GM12878 (cell line): ENCODE data around the gene ASCC1.
A peak's percentile ranks its signal among the peaks of the same experiment; 100 is the strongest.

Source experiments
- GATAD2B ChIP-seq: fragments of 450-650 bp; conservative IDR thresholded peaks from 2 replicates; pipeline ENCODE4 v1.6.1; 2017; ENCODE audit warnings: low read depth, mild to moderate bottlenecking, moderate library complexity
- RAD21 ChIP-seq: IDR thresholded peaks from 2 replicates; pipeline ENCODE4 v1.6.1; 2011; ENCODE audit warnings: mild to moderate bottlenecking, low read depth, low read length, moderate library complexity; ENCODE audit not compliant: insufficient read depth
- SREBF2 ChIP-seq: IDR thresholded peaks from 2 replicates; pipeline ENCODE4 v1.6.1; 2012; ENCODE audit warnings: mild to moderate bottlenecking, low read length
- YBX1 ChIP-seq: fragments of 450-650 bp; IDR thresholded peaks from 2 replicates; pipeline ENCODE4 v1.6.1; 2016; ENCODE audit warnings: antibody characterized with exemption
- YY1 ChIP-seq: IDR thresholded peaks from 2 replicates; pipeline ENCODE4 v1.6.1; 2011; ENCODE audit warnings: low read depth, mild to moderate bottlenecking, low read length
- TF ChIP-seq, protein P1 (sequence below): fragments of 450-650 bp; IDR thresholded peaks from 2 replicates; pipeline ENCODE4 v1.6.1; 2016; ENCODE audit warnings: mild to moderate bottlenecking

DNA sequence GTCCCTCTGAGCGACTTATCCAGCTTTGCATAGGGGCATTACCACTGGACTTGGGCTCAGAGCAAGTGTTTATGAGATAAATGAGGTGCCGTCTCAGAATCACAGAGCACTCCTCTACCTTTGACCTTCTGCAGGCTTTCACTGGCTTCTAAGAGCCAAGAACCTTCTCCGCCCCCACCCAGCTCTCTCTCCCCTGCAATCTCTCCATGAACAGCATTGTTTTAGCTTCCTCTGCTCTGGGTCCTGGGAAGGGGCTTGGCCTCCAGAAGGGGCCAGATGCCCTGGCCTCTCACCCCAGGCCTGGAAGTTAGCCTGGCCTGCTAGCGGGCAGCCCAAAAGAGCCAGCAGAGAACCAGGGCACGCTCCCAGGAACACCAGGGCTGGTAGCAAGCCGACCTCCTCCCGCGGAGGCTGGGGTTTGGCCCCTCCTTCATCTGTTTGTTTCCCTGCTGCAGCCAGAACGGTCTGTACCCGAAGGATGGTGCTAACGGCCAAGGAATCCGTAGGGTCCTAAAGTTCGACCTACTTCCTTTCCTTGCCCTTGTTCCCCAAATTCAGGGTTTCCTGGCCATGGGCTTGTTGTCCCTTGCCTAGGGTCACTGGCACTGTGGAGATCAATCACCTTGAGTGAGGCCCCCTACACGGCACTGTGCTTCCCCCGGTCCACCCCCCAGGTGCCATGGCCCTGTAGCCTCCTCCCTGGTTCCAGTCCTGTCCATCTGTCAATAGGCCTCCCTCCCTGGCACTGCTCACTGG is 38.9 kb upstream of the ASCC1 start:
- TF ChIP-seq, protein P1, sequence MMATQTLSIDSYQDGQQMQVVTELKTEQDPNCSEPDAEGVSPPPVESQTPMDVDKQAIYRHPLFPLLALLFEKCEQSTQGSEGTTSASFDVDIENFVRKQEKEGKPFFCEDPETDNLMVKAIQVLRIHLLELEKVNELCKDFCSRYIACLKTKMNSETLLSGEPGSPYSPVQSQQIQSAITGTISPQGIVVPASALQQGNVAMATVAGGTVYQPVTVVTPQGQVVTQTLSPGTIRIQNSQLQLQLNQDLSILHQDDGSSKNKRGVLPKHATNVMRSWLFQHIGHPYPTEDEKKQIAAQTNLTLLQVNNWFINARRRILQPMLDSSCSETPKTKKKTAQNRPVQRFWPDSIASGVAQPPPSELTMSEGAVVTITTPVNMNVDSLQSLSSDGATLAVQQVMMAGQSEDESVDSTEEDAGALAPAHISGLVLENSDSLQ: peak; percentile 9; the same call in 1 of the 2 replicates
- TF ChIP-seq SREBF2: no peak
- TF ChIP-seq RAD21: peak; percentile 40
- no peak for TF ChIP-seq YY1
- TF ChIP-seq YBX1: no peak
- TF ChIP-seq GATAD2B: no peak
